ENCODE data around the gene UBC.
"Not testable (repeated sequence)": the region's sequence is repeated elsewhere in the genome, so short reads cannot be mapped to it uniquely, and the experiment has no call there.

The UBC gene

DNA sequence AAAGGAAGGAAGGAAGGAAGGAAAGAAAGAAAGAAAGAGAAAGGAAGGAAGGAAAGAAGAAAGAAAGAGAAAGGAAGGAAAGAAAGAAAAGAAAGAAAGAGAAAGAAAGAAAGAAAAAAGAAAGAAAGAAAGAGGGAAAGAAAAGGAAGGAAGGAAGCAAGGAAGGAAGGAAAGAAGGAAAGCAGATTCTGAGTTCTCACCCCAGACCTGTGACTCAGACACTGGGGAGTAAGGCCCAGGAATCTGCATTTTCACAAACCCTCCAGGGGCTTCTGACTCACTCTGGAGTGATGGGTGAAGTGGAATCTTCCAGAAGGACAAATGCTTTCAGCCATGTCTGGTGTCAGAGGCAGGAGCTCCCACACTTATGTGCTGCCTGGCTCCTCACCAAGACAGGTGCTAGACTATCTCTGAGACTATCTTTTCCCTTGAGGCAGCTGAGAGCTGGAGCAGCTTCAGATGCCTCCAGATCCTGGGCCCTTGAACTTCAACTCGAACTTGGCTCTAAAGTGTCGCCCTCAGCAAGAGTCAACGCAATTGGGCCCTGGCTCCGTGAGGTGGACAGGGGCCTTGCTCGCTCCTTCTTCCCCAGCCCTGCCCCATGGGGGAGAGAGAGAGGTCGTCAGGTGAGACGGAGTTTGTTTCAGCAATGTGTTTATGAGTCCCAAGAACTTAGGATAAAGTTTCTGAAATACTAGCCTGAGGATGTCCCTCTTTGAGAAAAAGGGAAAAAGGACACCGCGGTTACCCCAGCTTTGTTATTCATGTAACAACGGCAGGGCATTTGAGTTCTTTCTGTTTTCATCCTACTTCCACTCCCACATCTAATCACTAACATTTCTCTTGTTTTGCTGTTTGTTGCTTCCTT is 31.0 kb downstream of the UBC start:
- peak; percentile 49 for DNase-seq

DNA sequence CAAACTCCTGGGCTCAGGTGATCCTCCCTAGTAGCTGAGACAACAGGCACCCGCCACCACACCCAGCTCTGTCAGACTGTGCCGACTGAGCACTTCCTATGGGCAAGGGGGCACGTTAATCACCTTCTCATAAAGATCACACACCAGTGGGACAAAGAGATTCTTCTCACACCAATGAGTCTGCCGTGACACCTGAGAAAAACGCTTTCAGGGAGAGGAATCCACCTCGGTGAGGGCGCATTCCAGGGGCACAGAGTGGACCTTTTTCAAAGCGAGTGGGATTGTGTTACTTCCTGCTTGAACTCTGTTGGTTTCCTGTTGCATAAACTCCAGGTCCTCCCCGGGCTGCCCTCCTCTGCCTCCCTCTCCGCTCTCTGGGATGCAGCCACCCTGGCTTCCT is 33.3 kb downstream of the UBC start:
- DNase-seq, result no peak

DNA sequence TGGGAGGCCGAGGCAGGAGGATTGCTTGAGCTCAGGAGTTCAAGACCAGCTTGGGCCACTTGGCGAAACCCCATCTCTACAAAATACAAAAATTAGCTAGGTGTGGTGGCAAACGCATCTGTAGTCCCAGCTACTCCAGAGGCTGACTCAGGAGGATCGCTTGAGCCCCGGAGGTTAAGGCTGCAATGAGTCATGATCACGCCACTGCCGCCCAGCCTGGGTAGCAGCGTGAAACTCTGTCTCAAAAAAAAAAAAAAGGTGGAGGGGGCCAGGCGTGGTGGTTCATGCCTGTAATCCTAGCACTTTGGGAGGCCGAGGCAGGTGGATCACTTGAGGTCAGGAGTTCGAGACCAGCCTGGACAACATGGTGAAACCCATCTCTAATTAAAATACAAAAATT is 34.1 kb downstream of the UBC start:
- DNase-seq, result not testable (repeated sequence)

DNA sequence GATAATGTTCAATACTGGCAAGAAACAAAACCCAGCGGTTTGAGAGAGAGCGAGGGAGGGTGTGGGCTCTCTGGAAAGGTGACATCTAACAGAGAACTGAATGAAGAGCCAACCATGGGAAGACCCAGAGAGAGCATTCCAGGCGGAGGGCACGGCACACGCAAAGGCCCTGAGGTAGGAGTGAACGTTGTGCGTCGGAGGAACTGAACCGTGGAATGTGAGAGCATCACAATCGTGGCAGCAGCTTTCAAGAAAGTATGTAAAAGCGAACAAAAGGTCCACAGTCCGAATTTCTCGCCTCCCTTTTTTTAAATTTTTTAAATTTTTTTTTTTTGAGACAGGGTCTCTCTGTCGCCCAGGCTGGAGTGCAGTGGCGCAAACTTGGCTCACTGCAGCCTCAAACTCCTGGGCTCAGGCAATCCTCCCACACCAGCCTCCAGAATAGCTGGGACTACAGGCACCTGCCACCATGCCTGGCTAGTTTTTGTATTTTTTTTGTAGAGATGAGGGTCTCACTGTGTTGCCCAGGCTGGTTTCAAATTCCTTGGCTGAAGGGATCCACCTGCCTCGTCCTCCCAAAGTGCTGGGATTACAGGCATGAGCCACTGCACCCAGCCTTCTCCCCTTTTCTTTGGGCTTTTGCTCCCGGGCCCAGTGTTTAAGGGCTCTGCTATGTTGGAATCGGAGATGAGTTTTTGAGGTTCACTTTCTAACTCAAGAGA is 35.5 kb downstream of the UBC start:
- no peak for DNase-seq

DNA sequence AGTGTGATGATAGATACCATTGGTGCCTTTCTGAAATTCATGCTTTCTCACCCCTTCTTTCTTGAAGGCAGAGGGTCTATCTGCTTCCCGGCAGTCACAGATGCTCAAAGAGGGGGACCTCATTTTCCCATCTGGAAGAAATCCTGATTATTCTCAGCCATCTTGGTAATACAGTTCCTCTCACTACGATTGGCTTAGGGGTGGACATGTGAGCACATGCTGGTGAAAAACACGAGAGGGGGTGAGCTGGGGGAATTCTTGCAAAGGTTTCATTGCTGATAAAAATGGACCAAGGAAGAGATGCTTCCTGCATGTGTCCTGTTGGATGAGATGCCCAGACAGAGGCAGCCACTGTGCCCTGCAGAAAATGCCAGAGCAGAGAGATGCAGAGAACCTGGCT is 37.0 kb downstream of the UBC start:
- DNase-seq, result no peak

DNA sequence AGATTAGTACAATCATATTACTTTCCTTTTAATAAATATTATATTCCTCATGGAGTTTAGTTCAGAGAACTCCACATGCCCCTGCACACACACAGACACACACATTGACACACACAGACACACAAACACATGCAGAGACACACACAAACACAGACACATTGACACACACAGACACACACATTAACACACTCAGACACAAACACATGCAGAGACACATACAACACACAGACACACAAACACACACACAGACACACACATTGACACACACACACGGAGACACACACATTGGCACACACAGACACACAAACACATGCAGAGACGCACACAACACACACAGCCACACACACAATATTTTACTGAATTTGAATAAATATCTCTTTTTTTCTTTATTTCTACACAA is 38.3 kb downstream of the UBC start:
- no peak for DNase-seq

DNA sequence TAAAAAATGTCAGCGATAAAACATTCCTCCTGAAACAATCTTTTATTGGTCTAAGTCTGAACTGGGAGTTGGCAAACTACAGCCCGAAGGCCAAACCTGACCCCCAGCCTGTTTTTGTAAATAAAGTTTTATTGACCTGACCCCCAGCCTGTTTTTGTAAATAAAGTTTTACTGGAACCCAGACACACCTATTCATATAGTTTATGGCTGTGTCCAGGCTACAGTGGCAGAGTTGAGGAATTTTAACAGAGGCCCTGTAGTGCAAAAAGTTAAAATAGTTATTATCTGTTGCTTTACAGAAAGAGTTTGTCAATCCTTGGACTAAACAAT is 38.7 kb downstream of the UBC start:
- DNase-seq, result no peak

DNA sequence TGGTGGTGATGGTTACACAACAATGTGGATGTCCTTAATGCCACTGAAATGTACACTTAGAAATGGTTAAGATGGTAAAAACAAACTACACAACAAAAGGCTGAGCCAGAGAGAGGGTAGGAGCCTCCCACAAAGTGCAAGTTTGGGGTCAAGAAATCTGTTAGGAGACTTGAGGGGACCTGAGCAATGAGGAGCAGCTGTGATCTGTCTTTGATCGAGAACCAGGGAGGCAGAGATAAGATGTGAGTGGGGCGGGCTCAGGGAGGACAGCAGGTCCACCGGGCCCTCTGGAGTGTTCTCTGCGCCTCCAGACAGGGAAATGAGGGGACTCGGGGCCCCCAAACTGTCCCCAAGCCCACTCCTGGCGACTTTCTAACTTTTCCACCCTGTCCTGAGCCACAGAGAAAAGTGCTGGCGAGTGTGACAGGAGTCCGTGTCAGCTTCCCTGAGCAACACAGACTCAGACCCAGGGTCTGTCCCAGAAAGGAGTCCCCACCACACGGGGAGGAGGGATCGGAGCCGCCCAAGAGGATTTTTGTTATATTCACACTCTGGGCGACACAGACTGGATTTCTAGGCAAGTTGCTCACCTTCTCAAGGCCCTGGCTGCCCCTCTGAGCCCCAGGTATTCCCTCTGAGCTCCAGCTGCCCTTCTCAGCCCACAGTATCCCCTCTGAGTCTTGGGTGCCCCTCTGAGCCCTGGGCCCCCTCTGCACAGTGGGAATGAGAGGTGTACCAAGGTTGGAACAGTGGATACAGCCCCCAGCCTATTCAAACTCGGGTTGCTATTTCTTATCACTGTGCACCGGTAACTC is 39.3 kb downstream of the UBC start:
- no peak for DNase-seq

DNA sequence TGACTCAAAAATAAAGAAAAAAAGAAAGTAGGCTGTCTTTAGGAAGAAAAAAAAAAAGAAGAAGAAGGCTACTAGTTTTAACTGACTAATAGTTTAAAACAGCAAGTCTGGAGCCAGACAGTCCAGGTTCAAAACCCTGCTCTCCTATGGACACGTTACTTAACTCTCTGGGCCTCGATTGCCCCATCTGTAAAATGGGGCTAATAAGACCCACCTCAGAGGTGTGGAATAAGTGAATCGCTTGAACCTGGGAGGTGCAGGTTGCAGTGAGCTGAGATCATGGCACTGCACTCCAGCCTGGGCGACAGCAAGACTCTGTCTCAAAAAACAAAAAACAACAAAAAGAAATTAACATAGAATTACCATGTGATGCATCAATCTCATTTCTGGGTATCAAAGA is 40.3 kb downstream of the UBC start:
- DNase-seq, result no peak

DNA sequence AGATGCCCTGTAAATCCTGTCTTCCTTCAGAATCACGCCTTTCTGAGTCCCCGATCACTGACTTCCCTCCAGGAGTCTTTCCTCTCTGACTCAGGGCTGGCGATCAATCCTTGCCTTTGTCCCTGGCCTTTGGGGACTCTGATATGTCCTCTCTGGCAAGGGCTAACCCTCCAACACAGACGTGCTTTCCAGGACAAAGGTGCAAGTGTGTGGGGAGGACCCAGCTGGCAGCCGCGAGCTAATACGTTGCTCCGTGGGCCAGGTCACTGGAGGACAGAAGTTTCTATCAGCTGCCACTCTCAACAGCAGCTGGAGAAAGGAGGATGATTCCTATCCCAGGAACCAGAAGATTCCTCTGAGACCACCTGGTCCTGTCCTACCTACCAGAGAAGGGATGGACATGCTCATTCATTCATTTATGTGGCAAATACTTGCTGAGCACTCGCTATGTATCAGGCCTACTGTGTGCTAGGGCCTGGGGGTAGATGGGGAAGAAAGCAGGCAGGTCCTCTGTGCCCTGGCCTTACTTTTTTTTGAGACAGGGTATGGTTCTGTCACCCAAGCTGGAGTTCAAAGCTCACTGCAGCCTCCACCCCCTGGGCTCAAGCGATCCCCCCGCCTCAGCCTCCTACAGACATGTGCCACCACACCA is 42.3 kb downstream of the UBC start:
- DNase-seq, result no peak

DNA sequence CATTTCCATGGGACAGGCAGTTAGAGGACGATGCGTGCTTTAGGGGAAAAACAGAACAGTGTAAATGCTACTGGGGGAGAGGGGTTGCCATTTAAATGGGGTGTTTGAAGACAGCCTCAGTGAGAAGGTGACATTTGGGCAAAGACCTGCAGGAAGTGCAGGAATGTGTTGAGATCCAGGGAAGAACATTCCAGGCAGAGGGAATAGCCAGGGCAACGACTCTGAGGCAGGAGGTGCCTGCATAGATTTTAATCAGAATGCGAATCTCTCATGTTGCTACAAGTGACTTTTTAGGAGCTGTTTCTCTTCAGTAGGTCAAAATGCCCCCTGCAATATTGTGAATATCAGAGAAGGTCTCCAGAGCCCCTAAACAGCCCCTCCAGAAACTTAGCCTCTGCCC is 43.2 kb downstream of the UBC start:
- DNase-seq, result no peak

DNA sequence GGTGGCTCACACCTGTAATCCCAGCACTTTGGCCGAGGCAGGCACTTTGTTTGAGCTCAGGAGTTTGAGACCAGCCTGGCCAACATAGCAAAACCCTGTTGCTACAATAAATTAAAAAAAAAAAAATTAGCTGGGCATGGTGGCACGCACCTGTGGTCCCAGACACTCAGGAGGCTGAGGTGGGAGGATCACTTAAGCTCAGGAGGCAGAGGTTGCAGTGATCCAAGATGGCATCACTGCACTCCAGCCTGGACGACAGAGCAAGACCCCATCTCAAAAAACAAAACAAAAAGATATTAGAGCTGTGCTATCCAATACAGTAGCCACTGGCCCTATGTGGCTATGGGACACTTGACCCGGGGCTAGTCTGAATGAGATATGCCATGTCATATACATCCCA is 43.9 kb downstream of the UBC start:
- no peak for DNase-seq

DNA sequence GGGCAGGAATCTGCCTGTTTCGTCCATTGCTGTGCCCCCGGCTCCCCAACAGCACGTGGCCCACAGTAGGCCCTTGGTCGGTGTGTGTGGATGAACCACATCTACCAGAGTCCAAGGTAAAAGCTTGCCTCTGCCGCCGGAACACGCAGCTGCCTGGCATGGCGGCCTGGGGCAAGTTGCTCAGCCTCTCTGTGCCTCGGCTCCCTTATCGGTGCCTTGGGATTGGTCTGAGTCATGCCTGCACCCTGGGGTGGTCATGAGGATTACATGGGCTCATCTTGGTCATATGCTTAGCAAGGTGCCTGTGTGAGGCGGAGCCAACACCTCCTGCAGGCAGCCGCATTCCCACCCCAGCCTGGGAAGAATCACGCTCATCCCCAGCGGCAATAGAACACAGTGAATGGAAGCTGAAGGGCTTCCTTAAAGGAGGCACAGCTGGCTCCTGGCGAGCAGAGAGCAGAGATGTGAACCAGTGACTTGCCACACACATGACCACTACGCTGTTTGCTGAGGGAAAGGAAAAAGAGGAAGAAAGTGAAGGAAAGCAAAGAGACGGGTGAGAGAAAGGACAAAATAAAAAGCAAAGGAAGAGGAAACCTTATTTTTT is 45.3 kb downstream of the UBC start:
- DNase-seq, result no peak

DNA sequence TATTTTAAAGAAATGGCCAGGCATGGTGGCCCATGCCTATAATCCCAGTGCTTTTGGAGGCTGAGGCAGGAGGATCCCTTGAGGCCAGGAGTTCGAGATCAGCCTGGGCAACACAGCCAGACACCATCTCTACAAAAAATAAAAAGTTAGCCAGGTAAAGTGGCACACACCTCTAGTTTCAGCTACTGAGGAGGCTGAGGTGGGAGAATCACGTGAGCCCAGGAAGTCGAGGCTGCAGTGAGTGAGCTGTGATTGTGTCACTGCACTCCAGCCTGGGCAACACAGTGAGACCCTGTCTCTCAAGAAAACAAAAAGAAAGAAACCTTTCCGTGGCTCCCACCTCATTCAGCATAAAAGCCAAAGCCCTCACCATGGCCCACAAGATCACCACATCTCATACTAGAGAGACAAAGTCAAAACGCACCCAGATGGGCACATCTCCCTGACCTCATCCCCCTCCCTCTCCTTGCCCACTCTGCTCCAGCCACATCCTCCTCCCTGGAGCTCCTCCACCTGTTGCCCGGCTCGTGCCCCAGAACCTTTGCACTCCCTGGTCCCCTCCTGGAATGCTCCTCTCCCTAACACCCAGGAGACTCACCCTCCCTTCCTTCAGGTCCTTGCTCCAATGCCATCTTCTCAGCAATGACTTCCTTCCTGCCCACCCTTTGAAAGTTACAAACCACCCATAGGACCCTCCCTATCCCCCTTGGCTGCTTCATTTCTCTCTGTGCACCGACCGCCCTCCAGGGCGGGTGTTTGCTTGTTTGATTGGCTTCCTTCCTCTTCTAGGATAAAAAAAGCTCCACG is 46.0 kb downstream of the UBC start:
- no peak for DNase-seq

DNA sequence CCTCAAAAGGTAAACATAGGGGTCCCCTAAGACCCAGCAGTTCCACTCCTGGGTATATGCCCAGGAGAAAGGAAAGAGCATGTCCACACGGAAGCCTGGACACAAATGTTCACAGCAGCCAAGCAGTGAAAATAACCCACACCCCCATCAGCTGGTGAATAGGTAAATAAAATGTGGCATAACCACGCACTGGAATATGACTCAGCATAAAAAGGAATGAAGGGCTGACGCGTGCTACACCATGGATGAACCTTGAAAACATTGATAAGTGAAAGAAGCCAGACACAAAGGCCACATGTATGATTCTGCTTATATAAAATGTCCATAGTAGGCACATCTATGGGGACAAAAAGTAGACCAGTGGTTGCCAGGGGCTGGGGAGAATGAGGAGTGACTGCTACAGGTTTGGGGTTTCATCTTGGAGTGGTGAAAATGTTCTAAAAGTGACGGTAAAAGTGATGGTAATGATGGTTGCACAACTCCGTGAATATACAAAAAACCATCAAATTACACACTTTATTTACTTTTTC is 47.0 kb downstream of the UBC start:
- no peak for DNase-seq

DNA sequence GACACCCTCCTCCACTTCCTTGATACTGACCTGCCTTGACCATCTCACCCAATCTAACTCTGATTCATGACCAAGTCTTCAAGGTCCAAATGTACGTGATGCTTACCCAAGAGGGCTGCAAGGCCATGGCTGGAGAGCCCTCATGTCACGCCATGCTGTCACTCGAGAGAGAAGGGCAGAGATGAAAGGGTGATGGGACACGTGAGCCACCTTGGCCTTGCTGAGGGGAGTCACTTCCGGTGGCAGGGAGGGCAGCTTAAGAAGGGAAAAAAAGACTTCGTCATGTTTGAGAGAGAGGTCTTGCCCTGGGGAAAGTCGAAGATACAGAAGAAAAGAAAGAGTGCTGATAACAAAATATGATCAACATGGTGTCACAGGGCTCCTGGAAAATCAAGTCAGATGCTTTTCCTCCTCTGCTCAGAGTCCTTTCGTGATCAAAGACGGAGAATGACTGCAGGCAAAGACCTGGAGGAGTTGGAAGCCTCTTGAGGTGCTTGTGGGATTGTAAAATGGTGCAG is 47.5 kb downstream of the UBC start:
- DNase-seq, result no peak

DNA sequence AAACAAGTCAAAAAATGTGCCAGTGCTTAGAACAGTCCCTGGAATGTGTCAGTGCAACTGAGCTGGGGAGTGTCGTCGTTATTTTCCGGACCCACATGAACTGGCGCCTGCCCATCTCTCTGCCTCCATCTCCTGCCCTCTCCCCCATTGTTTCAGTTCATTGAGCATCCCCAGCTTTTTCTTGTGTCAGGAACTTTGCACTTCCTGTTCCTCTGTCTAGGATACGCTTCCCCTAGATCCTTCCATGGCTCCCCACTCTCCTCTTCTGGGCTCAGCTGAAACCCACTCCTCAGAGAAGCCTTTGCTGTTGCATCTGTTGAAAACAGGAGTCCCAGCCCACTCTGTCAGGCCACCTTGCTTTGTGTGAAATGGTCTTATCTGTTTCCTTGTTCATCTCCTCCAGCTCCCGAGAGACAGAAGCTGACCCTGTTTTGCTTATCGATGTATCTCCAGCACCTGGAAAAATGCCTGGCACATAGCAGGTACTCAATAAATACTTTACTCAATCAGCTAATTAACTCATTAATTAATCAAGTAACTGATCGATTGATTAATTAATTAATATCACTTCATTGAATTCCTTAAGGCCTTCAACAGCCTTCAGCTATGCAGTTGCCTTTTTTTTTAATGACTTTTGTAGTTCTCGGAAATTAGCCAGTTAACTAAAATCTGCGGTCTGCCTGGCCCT is 48.1 kb downstream of the UBC start:
- no peak for DNase-seq

DNA sequence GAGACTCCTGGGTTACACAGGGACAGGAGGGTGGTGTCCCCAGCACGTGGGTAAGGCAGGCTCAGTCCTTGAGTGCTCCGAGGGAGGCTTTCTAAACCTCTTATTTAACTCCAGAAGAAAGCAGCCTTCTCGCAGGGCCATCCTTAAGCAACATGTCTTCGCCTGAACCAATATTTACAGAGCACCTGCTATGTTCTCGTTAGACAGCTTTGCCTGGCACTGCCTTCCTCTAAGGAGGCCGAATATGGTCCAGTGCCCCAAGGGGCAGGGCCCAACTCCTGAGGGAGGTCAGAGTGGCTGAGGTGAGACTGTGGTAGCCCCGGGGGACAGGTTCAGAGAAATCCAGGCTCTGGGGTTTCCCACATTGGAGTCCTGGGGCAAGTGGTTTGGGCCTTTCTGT is 48.7 kb downstream of the UBC start:
- no peak for DNase-seq

DNA sequence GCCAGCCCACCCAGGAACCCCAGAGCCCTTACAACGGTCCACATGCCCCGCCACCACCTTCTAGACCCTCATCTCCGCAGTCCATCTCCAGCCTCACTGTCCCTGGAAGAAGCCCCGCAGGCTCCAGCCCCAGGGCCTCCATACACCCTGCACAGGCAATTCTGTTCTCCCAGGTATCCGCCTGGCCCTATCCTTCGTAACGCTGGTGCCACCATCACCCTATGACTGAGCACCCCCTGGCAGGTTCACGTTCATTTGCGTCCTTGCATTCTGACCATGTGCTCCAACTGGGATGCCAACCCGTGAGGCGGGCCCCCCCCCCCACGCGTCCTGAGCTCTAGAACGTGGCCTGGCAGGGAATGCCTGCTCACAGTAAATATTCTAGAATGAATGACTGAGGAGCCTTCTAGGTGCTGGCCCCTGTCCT is 50.1 kb downstream of the UBC start:
- no peak for DNase-seq

DNA sequence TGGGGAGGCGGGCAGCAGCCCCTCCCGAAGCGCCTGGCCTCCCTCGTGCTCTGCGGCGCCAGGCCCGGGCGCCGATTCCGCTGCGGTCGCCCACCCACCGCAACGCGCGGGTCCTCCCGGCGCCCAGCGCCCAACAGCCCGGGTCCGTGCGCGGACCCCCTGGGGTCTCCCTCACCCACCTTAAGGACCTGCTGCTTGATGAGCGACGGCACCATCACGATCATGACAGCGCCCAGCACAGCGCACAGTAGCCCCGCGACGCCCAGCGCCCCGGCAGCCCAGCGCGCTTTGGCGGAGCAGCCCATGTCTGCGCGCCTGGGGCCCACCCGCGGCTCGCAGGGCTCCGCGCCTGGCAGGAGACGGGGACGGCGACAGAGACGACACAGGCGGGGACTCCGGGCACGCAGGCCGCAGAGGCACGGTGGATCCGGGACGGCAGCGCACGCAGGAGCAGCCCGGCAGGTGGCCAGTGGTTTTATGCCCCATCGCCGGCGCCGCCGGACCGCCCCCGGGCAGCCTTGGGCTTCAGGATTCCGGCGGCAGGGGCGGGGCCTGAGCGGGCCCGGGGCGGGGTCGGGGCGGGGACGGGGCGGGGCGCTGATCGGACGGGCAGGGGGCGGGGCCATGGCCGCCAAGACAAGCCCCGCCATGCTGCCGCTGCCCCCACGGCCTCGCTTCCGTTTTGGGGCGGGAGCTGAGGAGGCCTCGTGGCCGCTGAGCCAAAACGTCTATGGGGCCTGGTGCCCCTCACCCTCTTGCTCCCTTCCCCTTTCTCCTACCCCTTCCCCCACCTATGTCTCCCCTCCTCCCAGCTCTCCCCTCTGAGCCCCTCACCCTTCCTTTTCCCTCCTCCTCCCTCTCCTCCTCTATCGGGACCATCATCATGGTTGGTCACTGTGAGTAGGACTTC is 50.8 kb downstream of the UBC start, which contains the start of gene SCARB1:
Gene SCARB1 (minus strand): TSS at position 449 of the 910 bp plus-strand sequence. CDS start 144 bp downstream, at position 305.
- peak; percentile 88 for DNase-seq
